IPS-18c (cell line): ENCODE measurements around the gene SLC27A4.

Source experiments
- H3K4me3 ChIP-seq: 2 replicates; pipeline ENCODE4 v1.7.0; 2013; ENCODE audit warnings: low read depth, mild to moderate bottlenecking, low read length, moderate library complexity; ENCODE audit not compliant: insufficient read depth
- H3K9me3 ChIP-seq: one replicate; pipeline ENCODE4 v1.6.1; 2013; ENCODE audit warnings: mild to moderate bottlenecking, low read length, moderate library complexity; ENCODE audit not compliant: control insufficient read depth, insufficient read depth

SLC27A4 gene

DNA sequence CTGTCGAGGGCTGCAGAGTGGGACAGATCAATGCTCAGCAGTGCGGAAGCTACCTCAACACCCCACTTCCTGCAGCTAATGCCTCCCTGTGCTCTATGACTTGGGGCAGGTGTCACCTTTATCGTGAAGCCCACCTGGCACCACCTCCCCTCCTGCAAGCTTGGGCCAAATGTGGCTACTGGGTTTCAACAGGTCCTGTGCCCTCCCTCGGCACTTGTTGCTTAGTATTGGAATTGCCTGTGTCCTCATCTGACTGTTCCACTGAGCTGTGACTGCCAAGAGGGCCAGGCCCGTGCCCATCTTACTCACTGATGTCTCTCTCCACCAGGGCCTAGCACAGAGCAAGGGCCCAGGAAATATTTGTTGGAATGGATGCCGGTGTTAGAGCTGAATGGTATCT lies 9.4 kb downstream of the SLC27A4 start:
- Histone ChIP-seq H3K4me3 (no peak overlapping the region), H3K9me3 (no peaks in the 10 kb centered on the region)

DNA sequence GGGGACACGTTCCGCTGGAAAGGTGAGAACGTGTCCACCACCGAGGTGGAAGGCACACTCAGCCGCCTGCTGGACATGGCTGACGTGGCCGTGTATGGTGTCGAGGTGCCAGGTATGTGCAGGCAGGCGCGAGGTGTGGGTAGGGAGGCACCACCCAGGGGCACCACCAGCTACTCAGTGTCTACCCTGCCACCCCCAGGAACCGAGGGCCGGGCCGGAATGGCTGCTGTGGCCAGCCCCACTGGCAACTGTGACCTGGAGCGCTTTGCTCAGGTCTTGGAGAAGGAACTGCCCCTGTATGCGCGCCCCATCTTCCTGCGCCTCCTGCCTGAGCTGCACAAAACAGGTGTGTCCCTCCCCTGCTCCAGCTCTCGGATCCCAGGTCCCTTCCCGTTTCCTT lies 15.1 kb downstream of the SLC27A4 start:
- Histone ChIP-seq H3K4me3 (no peak overlapping the region), H3K9me3 (no peaks in the 10 kb centered on the region)

DNA sequence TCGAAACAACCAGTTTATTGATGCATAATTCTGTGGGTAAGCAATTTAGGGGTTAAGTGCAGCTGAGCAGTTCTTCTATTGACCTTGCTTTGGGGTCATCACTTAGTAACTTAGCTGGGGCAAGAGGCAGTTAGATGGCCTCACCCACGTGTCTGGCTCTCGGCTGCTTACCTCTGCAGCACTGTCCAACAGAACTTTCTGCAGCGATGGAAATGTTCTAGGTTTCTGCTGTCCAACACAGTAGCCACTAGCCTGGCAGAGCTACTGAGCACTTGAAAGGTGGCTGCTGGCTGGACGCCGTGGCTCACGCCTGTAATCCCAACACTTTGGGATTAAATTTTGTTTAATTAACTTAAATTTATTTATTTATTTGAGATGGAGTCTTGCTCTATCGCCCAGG lies 17.8 kb downstream of the SLC27A4 start:
- H3K4me3 ChIP-seq, result no peak overlapping the region
- H3K9me3 ChIP-seq, result no peaks in the 10 kb centered on the region

- Histone ChIP-seq H3K9me3 (no peaks in the 10 kb centered on the region), H3K4me3 (no peak overlapping the region)
Observed at GRCh38 chr9:128358861-128359260, 18.5 kb downstream of the SLC27A4 start.

- H3K9me3 ChIP-seq, result no peaks in the 10 kb centered on the region
- no peak overlapping the region for H3K4me3 ChIP-seq
Observed at GRCh38 chr9:128360826-128361225, 20.5 kb downstream of the SLC27A4 start.

DNA sequence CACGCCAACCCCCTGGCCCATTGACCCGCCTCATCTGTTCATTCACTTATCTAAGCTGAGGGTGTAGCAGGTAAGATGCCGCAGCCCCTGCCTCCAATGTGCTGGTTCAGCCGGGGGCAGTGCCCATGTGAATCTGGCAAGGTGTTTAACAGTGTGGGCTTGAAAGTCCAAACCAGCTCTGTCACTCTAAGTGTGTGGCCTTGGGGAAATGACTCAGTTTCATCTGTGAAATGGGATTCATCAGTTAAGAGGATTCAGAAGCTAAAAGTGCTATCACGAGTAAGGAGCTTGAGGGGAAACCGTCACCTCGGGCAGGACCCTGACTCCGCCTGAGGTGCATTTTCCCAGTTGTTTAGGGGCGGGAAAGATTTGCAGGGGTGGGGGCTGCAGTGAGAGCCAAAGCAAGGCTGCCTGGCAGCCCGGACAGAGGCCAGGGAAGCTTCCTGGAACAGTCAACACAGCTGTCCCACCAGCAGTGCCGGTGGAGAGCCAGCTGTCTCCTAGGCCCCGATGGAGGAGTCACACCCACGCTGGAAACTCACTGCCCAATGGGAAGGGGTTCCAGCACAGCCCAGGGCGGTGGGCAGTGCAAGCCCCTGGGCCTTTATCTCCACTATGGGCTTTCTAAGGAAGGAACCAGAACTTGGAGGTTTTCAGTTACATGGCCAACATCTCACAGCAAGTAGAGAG lies 21.1 kb downstream of the SLC27A4 start:
- Histone ChIP-seq H3K4me3 (peak overlapping the region; percentile 22; the same call in 1 of the 2 replicates), H3K9me3 (no peaks in the 10 kb centered on the region)

- Histone ChIP-seq H3K9me3 (no peaks in the 10 kb centered on the region), H3K4me3 (peak overlapping the region; percentile 22; the same call in 1 of the 2 replicates)
Observed at GRCh38 chr9:128361986-128362646, 21.8 kb downstream of the SLC27A4 start.

GRCh38 chr9:128362774-128363173 lies 22.4 kb downstream of the SLC27A4 start:
- no peak overlapping the region for H3K4me3 ChIP-seq
- H3K9me3 ChIP-seq, result no peaks in the 10 kb centered on the region

DNA sequence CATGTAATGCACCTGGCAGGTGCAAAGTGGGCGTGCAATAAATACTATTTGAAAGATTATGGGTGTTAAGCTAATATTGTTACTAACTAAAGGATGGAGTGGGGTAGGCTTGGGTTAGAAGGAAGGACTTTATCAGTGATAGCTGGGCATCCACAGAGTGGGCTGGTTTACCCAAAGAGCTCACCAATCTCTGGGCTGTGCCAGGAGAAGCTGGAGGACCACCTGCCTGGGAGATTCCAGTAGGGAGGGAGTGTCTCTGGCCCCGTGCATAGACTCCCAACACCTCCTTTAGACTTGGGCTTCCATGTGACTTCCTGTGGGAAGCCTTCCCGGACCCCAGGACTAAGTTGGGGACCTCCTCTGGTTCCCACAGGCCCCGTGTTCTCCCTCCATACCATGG lies 25.2 kb downstream of the SLC27A4 start:
- H3K4me3 ChIP-seq, result peak overlapping the region; percentile 20; the same call in 1 of the 2 replicates
- H3K9me3 ChIP-seq, result no peaks in the 10 kb centered on the region

DNA sequence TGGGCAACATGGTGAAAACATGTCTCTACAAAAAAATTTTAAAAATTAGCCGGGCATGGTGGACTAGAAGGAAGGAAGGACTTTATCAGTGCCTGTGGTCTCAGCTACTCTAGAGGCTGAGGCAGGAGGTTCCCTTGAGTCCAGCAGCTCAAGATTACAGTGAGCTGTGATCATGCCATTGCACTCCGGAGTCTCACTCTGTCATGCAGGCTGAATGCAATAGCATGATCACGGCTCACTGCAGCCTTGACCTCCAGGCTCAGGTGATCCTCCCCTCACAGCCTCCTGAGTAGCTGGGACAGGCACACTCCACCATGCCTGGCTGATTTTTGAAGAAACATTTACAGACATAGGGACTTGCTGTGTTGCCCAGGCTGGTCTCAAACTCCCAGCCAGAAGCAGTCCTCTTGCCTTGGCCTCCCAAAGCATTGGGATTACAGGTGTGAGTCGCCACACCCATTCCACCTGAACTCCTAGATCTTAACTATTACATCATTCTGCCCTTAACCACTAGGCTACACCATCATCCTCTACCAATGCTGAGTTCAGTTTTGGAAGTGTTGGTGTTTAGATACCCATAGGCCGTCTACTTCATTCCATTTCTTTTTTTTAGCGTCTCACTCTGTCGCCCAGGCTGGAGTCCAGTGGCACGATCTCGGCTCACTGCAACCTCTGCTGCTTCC lies 28.8 kb downstream of the SLC27A4 start:
- no peaks in the 10 kb centered on the region for H3K9me3 ChIP-seq
- no peak overlapping the region for H3K4me3 ChIP-seq

DNA sequence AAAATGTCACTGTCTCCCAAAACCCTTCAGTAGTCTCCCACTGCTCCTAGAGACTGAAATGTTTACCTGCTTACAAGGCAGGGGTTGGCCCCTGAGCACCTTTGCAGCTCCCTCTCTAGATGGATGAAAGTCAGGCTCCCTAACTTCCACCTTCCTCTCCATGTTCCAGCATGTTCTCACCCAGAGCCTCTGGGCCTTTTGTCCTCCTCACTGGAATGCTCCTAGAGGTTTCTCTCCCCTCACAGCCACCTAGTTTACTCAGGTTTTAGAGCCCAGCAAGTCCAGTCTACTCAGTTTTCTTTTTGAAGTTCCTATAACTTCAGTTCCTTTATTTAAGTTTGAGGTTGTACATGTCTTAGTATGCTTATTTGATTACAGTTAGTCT lies 30.0 kb downstream of the SLC27A4 start:
- H3K9me3 ChIP-seq, result no peaks in the 10 kb centered on the region
- H3K4me3 ChIP-seq, result peak overlapping the region; percentile 98

GRCh38 chr9:128370752-128371629 lies 30.7 kb downstream of the SLC27A4 start, which contains the start of gene URM1:
TSS of gene URM1 (plus strand) at chr9:128371374. CDS start at chr9:128371381, 7 bp downstream.
- H3K9me3 ChIP-seq, result no peaks in the 10 kb centered on the region
- peak within 1 kb of the TSS; percentile 98 for H3K4me3 ChIP-seq

GRCh38 chr9:128371630-128372117 lies 31.3 kb downstream of the SLC27A4 start:
- Histone ChIP-seq H3K9me3 (no peaks in the 10 kb centered on the region), H3K4me3 (peak overlapping the region; percentile 98)

DNA sequence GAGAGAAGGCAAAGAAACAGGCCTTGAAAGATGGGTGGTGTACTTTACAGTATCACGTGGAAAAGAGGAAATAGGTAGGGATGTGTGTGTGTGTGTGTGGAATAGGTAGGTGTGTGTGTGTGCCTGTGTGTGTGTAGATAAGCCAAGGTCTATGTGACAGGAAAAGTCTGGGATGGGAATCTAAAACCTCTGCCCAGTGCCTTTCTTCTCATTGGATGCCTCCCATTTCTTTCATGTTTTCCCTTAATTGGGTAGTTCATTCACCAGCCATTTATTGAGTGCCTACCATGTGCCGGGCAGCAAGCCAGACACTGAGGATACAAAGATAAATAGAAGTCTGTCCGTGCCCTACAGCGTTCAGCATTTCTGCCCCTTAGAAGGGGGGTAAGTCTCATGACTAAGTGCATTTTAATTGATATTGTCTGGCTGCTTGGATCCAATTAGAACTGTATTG lies 31.9 kb downstream of the SLC27A4 start:
- no peaks in the 10 kb centered on the region for H3K9me3 ChIP-seq

DNA sequence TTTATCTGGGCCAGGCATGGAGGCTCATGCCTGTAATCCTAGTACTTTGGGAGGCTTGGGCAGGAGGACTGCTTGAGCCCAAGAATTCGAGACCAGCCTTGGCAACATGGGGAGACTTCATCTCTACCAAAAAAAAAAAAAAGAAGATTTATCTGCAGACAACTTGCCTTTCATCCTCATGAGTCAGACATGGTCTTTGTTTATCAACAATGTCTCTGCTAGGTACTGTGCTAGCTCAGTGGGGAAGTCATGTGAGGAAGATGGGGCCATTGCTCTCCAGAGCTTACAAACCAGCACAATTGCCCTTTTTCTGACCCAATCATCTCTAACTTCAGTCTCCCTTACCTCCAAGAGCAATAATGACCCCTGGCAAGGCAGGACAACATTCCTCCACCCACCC lies 32.5 kb downstream of the SLC27A4 start:
- Histone ChIP-seq H3K4me3 (no peak overlapping the region), H3K9me3 (no peaks in the 10 kb centered on the region)

More for the DNA sequence above, 31.9 kb downstream of the SLC27A4 start:
- peak overlapping the region; percentile 98 for H3K4me3 ChIP-seq

DNA sequence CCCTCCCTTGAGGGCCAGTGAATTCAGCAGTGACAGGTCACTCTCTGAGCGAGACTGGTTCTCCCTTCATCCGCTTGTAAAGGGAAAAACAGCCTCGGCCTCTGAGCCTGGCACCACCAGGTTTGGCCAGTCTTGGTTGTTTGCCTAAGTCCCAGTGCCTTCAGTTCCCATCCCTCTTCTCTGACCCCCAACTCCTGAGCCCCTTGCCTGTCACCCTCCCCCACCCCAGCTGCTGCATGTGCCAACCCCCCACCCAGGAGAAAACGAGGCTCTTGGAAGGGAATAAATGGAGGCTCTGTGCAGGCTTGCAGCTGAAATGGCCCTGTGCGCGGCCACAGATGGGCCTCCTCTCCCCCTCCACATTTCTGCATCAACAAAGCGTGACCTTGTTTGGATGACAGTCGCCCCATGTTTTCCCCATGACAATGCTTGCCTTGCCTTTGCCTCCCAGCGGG lies 33.9 kb downstream of the SLC27A4 start:
- Histone ChIP-seq H3K9me3 (no peaks in the 10 kb centered on the region), H3K4me3 (no peak overlapping the region; the same call in 1 of the 2 replicates)

DNA sequence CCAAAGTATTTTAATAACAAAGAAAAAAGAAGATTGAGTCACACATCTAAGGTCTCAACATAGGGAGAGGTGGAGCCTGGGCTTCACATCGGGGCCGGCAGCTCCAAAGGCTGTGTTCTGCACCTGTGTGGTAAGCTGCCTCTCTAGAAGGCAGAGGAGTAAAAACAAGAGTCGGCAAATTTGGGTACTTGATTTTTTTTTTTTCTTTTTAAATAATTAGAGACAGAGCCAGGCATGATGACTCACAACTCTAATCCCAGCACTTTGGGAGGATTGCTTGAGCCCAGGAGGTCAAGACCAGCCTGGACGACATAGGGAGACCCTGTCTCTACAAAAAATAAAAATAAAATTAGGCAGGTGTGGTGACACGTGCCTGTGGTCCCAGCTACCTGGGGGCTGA lies 35.5 kb downstream of the SLC27A4 start:
- Histone ChIP-seq H3K9me3 (peaks cover 2% of the 10 kb centered on the region), H3K4me3 (no peak overlapping the region)
